HG03095 (cell line): ENCODE data around the gene MBD3.
A peak's percentile ranks its signal among the peaks of the same experiment; 100 is the strongest.

Experiments used
- ATAC-seq: cut with Tn5 transposase; IDR thresholded peaks from one replicate; pipeline ENCODE4 v1.9.1; 2021; ENCODE audit warnings: moderate library complexity; ENCODE audit not compliant: unreplicated experiment

The MBD3 gene

DNA sequence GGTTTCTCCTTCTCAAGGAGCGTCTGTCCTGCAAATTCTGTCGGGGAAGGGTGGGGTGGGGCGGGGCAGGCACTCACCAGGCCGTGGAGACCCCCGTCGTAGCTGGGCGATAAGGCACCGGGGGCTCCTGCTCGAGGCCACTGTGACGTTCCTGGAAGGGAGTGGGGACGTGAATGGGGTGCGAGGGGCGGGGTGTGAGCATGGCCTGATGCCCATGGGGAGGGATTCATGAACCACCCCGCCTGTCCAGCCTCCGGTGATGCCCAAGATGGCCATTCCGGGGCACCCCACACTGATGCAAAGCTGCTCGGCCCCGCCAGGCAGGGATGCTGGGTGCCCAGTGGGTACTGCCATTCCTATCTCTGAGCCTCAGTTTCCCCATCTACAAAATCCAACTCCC, 27.0 kb upstream of the MBD3 start:
- no peak for ATAC-seq

DNA sequence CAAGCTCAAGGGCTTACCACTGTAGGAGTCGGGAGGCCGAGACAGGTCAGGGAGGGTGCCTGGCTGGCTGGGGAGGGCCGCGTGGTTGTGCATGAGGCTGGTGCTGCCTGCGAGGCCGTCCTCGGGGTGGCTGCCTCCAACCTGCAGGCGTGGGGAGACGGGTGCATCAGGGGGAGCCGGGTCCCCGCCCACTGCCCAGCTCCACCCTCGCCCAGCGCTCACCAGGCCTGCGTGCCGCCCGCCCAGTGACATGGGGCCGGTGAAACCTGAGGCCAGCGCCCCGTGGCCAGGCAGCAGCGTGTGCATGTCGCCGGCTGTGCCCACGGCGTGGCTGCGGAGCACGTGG, 26.4 kb upstream of the MBD3 start:
- ATAC-seq, result no peak

DNA sequence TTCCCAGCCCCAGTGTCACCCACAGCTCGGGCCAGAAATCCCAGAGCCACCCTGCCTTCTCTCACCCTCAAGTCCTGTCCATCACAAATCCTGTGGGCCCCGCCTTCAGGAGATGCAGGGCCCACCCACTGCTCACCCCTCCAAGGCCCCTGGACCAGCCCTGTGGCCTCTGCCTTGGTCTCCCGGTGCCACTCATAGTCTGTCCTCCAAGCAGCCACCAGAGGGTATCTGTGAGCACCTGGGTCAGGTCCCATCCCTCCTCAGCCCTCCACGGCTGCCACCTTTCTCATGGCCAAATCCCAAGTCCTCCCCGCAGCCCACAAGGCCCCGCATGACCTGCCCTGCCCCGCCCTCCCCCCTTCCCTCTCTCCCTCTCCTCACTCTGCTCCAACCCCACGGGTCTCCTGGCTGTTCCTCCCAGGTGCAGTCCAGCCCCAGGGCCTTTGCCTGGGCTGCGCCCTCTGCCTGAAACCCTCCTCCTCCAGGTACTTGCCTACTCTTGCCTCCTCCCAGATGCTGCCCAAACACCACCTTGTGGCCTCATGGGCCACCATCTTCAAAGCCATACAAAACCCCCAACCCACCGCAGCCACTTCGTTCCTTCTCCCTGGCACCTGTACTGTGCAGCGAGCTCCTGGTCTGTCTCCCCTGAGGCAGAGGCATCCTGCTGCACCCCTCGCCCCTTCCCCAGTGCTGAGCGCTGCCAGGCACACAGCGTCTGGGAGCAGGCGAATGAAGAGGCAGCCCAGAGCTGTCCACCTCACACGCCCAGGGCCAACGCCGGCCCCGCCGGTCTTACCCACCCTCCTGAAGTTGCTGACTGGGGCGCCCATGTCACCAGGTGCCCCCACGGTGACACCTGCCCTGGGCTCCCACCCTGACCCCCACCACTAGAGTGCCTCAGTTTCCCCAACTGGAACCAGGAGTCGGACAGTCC, 25.8 kb upstream of the MBD3 start:
- ATAC-seq, result no peak

DNA sequence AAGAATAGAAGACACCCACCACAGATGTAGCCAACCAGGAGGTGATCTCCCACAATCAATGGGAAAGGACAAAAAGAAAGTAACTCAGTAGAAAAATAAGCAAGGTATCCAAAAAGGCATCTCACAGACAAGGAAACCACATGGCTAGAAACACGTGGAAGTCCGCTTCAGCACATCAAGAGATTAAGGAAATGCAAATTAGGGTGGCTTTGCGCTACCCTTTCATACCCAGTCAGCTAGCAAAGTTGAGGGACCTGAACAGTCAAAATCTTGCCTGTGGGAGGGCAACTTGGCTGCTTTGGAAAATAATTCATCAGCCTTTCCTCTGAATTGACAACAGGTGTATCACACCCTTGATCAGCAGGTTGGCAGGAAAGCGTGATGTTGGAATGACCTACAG, 24.2 kb upstream of the MBD3 start:
- ATAC-seq, result no peak

DNA sequence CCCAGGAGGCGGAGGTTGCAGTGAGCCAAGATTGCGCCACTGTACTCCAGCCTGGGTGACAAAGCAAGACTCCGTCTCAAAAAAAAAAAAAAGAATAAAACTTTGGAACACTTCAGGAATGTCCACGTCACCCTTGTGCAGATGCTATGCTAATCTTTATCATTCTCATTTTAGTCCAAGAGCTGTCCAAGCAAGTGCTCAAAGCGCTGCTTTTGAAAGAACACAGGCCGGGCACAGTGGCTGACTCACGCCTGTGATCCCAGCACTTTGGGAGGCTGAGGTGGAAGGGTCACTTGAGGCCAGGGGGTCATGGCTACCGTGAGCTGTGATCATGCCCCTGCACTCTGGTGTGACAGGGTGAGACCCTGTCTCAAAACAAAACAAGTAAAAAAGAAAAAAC, 23.7 kb upstream of the MBD3 start:
- ATAC-seq, result no peak

DNA sequence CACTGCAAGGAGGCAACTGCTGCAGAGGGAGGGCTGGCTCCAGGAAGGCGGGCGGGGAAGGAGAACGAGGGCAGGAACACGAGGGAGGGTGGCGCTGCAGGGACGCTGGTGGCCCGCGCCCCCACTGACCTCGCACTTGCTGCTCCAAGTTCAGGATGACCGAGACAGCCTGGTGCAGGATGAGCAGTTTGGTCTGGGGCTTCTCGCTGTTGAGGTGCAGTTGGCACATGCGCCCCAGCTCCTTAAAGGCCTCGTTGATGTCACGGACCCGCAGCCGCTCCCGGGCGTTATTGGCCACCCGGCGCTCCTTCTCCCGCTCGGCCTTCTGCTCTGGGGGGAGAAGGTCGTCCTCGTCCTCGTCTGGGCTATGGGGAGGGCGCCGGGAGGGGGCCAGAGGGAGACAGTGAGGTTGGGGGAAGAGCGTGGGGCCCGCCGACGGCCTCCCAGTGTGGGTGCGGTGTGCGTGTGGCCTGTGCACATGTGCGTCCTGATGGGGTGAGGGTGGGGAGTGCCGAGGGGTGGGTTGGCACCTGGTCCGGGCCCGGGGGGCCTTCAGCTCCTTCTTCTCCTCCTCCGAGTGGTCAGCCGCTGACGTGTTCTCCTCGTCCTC, 22.6 kb upstream of the MBD3 start:
- no peak for ATAC-seq

DNA sequence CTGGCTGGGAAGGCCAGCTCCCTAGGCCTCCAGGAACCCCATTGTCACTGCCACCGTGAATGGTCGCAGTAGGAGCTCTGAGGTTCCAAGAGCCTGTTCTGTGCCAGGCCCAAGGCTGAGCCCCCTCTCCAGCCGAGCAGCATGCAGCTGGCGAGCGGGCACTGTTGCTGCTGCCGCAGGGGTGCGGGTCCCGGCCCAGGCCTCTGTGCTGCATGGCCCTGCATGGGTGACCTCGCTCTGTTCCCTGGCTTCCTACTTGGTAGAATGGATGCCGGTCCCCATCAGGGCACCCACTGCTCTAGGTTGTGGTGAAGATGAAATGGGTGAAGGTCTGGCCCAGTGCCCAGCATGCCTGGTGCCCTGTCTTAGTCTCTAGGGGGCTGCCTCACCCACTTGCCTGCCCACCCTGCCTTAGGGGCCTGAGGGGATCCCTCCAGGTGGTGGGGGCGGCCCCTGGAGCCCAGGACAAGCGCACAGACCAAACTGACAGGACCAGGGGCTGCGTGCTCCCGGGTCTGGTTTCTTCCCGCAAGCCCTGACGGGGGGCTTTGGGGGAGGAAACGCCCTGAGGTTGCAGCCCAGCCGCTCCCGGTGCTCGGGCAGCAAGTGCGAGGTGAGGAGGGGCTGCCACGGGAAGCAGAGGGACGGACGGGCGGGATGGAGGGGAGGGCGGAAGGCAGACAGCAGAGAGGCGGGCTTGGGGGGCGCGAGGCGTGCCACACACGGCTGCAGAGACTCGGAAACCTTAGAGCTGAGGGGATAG, 21.3 kb upstream of the MBD3 start:
- no peak for ATAC-seq

DNA sequence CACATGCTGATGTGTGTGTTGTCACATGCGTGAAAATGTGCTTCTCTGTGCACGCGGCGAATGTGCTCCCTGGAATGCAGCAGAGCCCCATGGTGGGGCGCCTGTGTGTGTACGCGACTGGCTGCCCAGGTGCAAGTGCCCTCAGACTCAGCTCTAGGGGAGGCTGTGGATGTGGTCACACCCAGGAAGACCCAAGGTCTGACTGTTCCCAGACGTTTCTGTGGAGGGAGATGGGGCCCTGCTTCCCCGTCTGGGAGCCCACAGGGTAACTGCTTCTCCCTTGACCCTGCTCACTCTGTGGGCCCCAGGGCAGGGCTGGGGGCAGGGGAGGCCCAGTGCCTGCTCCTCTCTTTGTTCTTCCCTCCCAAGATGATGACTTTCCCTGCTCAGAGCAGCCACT, 20.5 kb upstream of the MBD3 start:
- no peak for ATAC-seq

DNA sequence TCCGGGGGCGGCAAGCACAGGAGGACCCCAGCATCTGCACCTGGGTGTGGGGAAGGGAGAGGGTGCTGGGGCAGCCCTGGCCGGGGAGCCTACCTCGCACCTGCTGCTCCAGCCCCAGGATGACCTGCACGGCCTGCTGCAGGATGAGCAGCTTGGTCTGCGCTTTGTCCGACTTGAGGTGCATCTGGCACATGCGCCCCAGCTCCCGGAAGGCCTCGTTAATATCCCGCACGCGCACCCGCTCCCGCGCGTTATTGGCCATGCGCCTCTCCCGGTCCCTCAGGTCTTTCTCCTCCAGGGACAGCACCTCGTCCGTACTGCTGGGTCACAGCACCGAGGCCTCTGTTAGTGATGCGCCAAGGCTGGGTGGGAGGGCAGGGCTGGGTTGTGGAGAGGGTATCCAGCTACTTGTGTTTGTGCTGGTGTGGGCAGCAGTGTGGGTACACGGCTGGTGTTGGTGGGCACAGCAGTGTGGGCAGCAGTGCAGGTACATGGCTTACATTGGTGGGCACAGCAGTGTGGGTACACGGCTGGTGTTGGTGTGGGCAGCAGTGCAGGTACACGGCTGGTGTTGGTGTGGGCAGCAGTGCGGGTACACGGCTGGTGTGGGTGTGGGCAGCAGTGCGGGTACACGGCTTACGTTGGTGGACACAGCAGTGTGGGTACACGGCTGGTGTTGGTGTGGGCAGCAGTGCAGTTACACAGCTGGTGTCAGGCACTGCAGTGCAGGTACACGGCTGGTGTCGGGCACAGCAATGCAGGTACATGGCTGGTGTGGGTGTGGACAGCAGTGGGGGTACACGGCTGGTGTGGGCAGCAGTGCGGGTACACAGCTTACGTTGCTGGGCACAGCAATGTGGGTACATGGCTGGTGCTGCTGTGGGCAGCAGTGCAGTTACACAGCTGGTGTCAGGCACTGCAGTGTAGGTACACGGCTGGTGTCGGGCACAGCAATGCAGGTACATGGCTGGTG, 19.7 kb upstream of the MBD3 start:
- ATAC-seq, result no peak

DNA sequence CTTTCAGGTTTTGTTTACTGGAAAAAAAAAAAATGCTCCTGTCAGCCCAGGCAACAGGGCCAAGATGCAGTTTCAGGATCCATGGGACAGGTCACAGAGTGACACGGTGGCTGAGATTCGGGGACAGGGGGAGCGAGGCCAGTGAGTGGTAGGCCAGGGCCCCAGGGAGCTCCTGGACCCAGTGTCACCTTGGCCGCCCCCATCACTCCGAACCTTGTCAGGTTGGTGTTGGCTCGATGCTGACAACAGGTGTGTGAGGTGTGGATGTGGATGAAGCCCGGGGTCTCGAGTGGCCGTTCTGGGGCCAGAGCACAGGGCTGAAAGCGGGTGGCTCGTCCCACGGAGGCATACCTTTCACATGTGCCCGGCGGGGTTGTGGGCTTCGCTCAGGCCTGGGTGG, 18.7 kb upstream of the MBD3 start:
- no peak for ATAC-seq

DNA sequence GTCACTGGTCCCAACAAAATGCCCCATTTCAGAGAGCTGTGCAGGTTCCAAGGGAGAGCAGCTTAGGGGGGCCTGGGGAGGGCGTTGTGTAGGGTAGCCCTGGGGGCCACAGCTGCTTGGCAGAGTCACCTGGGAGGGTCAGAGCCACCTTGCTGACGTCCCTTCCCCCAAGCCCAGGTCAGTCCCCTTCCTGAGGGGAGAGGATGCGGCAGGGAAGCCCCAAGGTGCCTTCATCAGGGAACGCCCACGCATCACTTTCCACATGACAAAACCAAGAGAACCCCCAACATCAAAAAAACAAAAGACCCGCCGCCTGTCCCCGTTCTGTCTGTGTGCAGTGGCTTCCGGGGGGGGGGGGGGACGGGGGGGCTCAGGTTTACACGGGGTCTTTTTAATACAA, 17.9 kb upstream of the MBD3 start:
- no peak for ATAC-seq

DNA sequence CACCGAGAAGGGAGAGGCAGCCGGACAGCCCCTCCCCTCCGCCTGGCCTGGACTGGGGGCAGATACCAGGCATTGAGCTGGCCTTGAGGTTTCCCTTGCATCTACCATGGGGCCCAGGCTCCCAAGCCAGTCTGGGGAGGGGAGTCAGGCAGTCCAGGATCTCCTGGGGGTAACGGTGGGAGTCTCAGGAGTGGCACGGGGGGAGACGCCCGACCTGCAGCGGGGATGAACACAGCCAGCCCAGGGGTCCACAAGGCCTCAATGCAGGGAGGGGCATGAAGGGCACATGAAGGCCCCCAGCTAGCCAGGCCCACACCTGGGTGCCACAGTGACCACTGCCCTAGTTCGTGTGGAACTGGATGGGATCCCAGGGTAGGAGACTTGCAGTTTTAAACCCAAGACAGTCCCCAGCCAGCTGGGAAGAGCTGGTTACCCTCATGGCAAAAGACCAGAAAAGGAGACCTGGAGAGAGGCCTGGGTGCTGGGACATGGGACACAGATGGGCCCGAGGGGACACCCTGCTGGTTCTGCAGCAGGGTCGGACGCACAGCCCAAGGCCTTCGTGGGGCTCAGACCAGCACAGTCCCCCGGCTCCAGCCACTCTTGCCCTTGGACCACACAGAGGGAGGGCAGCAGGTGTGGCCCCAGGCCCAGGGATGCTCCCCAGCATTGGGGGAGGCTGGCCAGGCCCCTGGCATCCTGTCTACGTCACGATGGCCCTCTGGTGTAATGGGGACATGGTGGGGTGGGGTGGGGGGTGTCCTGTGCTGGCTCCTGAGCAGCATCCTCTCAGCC, 17.2 kb upstream of the MBD3 start:
- ATAC-seq, result no peak

DNA sequence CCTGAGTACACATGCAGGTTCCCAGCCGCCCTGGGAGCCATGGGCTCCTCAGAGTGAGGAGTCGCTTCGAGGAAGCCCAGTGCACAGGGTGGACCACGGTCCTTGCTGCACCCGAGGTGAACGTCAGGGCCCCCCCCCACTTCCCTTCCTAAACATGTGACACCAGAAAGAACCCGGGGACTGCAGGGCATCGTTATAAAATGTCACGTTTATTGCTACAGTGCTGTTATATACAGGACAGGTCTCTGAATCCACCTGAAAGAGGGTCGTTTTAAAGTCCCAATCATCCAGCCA, 16.4 kb upstream of the MBD3 start:
- no peak for ATAC-seq

DNA sequence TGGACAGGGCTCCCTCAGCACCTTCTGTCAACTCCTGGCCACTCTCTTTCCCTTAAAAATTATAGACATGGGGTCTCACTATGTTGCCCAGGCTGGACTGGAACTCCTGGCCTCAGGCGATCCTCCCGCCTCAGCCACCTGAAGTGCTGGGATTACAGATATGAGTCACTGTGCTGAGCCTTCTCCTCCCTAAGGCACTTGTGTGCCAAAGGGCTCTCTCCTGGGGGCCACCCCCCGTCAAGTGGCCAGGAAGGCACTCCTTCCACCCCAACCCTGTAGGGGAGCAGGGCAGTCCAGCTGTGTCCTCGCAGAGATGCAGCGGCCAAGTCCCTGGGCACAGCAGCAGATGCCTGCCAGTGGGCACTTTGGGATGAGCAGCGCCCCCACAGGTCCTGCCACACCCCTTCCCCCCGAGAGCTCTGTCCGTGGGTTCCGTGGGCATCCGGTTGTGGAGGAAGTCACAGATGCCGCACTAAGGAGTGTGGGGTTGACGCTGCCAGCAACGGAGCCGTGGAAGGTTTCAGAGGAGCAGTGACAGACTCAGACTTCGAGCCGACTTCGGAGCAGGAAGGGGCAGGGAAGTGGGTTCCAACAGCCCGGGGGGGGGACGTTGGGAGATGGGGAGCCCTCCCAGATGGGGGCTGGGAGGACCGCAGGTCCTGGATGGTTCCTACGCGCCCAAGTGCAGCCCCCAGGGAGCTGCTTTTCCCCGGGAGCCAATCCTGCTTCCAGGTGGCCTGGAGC, 15.9 kb upstream of the MBD3 start:
- ATAC-seq, result no peak

DNA sequence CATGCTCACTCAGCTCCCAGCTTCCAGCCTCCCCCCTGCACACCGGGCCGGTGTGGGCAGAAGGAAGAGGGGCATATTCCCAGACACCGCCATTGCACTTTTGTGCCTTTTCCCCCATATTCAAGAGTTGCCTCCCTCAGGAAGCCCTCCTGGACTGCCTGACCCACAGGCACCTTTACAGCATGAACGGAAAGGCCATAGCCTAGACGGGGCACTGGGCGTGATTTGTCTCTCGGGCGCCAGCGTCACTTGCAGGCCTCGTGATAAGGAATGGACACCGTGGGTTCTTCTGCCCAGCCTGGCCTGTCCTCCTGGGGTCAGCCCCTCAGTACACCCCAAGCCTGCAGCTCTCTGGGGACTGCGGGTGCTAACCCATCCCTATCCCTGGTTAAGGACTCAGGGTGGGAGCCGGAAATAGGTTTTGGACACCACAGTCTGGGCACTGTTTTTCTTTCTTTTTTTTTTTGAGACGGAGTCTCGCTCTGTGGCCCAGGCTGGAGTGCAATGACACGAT, 13.5 kb upstream of the MBD3 start:
- no peak for ATAC-seq

DNA sequence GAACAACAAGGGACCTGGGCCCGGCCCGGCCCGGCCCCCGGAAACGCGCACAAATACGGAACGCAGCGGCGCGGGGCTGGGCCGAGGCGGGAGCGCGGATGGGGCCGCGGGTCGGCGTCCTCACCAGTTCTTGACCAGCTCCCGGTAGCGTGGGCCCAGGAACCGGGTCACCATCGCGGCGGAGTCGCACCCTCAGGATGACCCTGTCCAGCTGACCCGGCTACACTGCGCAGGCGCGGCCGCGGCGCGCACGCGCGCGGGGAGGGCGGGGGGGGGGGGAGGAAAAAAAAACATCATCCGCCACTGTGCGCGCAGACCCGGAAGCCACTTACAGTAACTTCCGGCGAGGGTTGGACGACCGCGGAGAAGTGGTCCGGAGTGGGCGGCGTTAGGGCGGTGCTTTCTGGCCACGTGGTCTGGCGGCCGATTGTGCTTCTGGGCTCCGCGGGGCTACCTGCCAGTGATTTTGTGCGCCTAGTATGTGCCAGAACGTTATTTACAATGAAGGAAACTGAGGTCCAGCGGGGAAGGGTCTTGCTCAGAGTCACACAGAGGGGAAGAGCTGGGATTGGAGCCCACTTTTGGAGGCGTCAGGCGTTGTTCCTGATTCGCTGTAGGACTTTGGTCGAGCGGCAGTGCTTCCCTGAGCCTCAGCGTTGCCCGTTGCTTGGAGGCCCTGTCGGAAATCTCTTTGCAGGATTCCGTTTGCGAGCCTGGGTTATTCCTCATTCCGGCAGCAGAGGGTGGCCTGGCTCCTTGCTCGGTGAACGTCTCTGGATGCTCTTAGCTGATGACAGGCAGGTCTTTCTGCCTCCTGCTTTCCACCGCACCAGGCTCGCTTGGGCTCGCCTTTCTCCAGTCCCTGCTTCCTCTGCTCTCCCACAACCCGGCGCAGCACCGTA, 12.8 kb upstream of the MBD3 start, which contains the start of gene UQCR11:
Gene UQCR11, minus strand, starts transcription at position 227 of the 902 bp plus-strand sequence. Its CDS starts 53 bp downstream, at position 174.
- ATAC-seq, result peak; percentile 77

DNA sequence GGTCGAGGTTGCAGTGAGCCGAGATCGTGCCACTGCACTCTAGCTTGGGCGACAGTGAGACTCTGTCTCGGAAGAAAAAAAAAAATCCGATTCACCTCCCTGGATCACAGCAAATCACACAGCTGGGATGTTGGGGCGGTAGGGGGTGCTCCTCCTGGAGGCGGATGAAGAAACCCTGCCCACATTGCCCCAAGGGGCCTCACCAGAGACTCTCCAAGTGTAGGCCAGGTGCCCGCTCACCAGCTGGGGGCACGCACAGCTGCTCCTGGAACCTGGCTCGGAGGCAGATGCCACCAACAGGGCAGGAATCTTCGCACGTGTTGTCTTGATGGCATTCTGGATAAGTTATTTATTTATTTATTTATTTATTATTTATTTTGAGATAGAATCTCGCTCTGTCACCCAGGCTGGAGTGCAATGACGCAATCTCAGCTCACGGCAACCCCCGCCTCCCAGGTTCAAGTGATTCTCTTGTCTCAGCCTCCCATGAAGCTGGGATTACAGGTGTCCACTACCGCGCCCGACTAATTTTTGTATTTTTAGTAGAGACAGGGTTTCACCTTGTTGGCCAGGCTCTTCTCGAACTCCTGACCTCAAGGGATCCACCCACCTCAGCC, 9.5 kb upstream of the MBD3 start:
- ATAC-seq, result no peak

DNA sequence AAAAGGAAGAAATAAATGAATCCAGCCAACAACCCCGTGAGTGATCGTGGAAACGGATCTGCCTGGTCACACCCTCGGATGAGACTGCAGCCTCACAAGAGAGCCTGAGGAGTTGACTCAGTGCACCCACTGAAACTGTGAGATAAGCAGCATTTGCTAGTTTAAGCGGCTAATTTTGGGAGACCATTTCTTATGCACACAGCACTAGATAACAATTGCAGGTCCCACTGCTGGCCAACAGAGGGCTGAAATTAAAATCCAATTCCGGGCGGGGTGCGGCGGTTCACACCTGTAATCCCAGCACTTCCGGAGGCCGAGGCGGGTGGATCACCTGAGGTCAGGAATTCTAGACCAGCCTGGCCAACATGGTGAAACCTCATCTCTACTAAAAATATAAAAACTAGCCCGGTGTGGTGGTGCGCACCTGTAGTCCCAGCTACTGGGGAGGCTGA, 9.0 kb upstream of the MBD3 start:
- no peak for ATAC-seq
